MCF 10A (cell line): ENCODE data around the gene KRTAP4-6. TPM values are rescaled to one million over a fixed set of nuclear protein-coding genes. Genes with fewer than 3 reads are reported as not detected.
A peak's percentile ranks its signal among the peaks of the same experiment; 100 is the strongest.

Experiments used
- BruUV-seq: library from RNA; stranded (reverse); fragments of 400-500 nt; replicated peaks from 2 replicates; lab custom pipeline; 2021; lab: Mats Ljungman, UMichigan
- CTCF ChIA-PET: fragments of 300-600 bp; sonication (Branson Sonifier 250); formaldehyde crosslinking; extraction: SDS; loops from one replicate; lab custom pipeline; 2021; ENCODE audit warnings: antibody characterized with exemption, inconsistent platforms; lab: Yijun Ruan, JAX
- POLR2A ChIA-PET: fragments of 300-600, 350-650 bp; sonication (Branson Sonifier 250); formaldehyde crosslinking; extraction: SDS; loops from one replicate; lab custom pipeline; 2020; ENCODE audit warnings: antibody characterized with exemption, inconsistent platforms; lab: Yijun Ruan, JAX
- DNase-seq: peaks from one replicate; pipeline ENCODE4 v3.0.0-alpha.2; 2018; ENCODE audit not compliant: unreplicated experiment
- H3K27ac Mint-ChIP-seq: one replicate; pipeline ENCODE4 v1.8.0; 2022; ENCODE audit warnings: mild to moderate bottlenecking, low read depth, mixed read lengths; ENCODE audit not compliant: unreplicated experiment
- H3K27me3 Mint-ChIP-seq: one replicate; pipeline ENCODE4 v1.8.0; 2022; ENCODE audit warnings: mixed read lengths; ENCODE audit not compliant: insufficient read depth, unreplicated experiment
- H3K36me3 Mint-ChIP-seq: one replicate; pipeline ENCODE4 v1.8.0; 2022; ENCODE audit warnings: mild to moderate bottlenecking, moderate library complexity, mixed read lengths; ENCODE audit not compliant: insufficient read depth, unreplicated experiment
- H3K4me1 Mint-ChIP-seq: one replicate; pipeline ENCODE4 v1.8.0; 2022; ENCODE audit warnings: mixed read lengths; ENCODE audit not compliant: insufficient read depth, unreplicated experiment
- H3K4me3 Mint-ChIP-seq: one replicate; pipeline ENCODE4 v1.8.0; 2022; ENCODE audit warnings: mild to moderate bottlenecking, moderate library complexity, mixed read lengths; ENCODE audit not compliant: unreplicated experiment
- H3K9me3 Mint-ChIP-seq: one replicate; pipeline ENCODE4 v1.8.0; 2022; ENCODE audit warnings: mixed read lengths; ENCODE audit not compliant: unreplicated experiment
- CTCF ChIP-seq: fragments of 200-600 bp; IDR thresholded peaks from one replicate; pipeline ENCODE4 v1.8.0; 2022; ENCODE audit warnings: antibody characterized with exemption, mild to moderate bottlenecking; ENCODE audit not compliant: unreplicated experiment
- intact Hi-C: fragments of 100-400 bp; cut with micrococcal nuclease; formaldehyde crosslinking; loops from 2 replicates; pipeline ENCODE4 v1.14.1; 2022
- total RNA-seq: library from RNA; stranded (reverse); gene quantifications from 2 replicates; pipeline ENCODE4 v1.2.3, GENCODE V29; 2022

Gene KRTAP4-6
- total RNA-seq, 1 experiment from 2014 or later: not detected

DNA sequence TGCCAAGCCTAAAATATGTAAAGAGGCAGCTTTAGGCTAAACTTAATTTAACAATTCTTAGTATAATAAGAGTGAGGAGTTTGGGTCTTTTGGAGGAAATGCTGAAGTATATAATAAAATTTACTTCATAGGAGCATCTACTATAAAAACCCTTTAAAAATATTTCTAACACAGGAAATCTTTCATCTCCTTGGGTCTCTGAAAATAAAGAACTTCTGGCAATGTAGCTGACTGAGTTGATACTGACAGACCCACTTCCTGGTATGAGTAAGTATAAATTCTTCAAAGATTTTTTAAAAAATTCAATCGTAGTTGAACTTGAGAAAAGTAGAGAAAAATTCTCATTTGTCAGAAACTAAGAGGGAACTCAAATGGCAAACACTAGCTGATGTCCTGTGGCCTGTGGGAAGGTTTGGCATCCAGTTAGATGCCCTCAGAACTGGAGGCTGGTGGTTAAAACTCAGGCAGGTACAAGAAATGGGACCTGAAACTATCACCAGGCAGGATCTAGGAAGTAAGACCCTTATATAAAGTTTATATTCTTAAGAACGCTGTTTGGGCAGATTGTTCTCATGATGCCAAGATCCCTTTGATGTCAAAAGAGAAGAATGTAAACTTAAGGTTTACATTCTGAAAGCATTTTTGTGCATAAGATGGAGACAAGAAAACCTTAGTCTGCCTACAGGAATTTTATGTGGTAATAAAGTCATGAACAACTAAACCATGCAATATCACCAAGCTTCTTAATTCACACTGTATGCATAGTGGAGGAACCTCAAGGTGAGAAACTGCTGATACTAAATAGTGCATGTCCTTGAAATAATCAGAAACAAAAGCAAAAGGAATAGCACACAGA is 6.2 kb downstream of the KRTAP4-6 start:
- TF ChIP-seq CTCF: no peak
- CTCF ChIA-PET: no interaction called here
- Mint-ChIP-seq H3K9me3 (peaks cover 20% of the 10 kb centered on the region), H3K4me3 (no peak overlapping the region), H3K36me3 (no peaks in the 10 kb centered on the region), H3K27ac (no peak overlapping the region), H3K27me3 (no peaks in the 10 kb centered on the region), H3K4me1 (peaks cover 9% of the 10 kb centered on the region)
- intact Hi-C loops: no loop called here
- BruUV-seq: no TSS peak
- POLR2A ChIA-PET: no interaction called here
- no peak for DNase-seq

DNA sequence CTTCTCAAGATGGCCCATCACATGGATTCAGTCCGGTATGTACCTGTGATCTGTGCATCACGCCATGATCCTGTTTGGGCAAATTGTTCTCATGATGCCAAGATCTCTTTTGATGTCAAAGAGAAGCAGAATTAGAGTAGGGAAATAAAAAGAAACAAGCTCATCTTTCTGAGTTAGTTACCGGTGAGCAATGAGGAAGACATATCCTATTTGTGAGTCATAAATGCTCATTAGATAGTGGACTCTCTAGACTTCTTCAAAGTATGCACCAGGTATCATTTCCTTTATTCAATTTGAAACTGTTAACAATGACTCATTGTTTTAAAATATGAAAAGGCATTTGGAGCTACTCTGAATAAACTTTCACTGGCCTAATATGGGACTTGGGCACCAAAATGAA is 8.4 kb downstream of the KRTAP4-6 start:
- H3K27ac Mint-ChIP-seq: no peak overlapping the region
- TF ChIP-seq CTCF: no peak
- POLR2A ChIA-PET: interaction anchor here (0.5 to 1.2 kb wide), 2 partner anchors 9 to 145 kb away, joined by 3 to 5 read pairs; partner anchors contain the start of gene KRTAP4-6
- CTCF ChIA-PET: interaction anchor here (0.6 kb wide), 1 partner anchor 458 kb away, joined by 3 read pairs; no protein-coding TSS in a partner anchor
- H3K27me3 Mint-ChIP-seq: no peaks in the 10 kb centered on the region
- BruUV-seq: no TSS peak
- intact Hi-C loops: no loop called here
- no peaks in the 10 kb centered on the region for H3K36me3 Mint-ChIP-seq
- peak; percentile 6 for DNase-seq
- peaks cover 15% of the 10 kb centered on the region for H3K9me3 Mint-ChIP-seq
- H3K4me1 Mint-ChIP-seq: peaks cover 9% of the 10 kb centered on the region
- no peak overlapping the region for H3K4me3 Mint-ChIP-seq

- Mint-ChIP-seq H3K4me3 (no peak overlapping the region), H3K4me1 (peaks cover 14% of the 10 kb centered on the region), H3K9me3 (peaks cover 14% of the 10 kb centered on the region), H3K27ac (no peak overlapping the region), H3K36me3 (no peaks in the 10 kb centered on the region), H3K27me3 (no peaks in the 10 kb centered on the region)
- TF ChIP-seq CTCF: no peak
- POLR2A ChIA-PET: no interaction called here
- DNase-seq: peak; percentile 1
- no TSS peak for BruUV-seq
- intact Hi-C loops: no loop called here
- CTCF ChIA-PET: interaction anchor here (0.6 kb wide), 1 partner anchor 196 kb away, joined by 3 read pairs; no protein-coding TSS in a partner anchor
These were observed 13.0 kb downstream of the KRTAP4-6 start for GRCh38 chr17:41127371-41127770.

DNA sequence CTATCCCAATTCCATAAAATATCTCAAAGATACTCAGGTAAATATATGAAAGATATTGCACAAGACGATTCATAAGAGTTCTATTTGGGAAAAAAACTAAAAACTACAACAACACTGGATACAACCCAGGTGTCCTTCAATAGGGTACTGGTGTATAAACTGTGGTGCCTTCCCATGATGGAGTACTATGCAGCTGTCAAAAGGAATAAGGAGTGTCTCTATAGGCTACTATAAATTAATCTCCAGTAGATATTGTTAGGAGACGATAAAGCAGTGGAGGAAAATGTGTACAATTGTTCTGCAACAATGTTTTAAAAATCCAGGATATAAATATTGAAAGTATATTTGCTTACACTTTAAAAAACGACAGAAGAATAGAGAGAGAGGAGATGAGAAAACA is 13.9 kb downstream of the KRTAP4-6 start:
- BruUV-seq: no TSS peak
- H3K9me3 Mint-ChIP-seq: peaks cover 18% of the 10 kb centered on the region
- CTCF ChIA-PET: no interaction called here
- no peaks in the 10 kb centered on the region for H3K36me3 Mint-ChIP-seq
- POLR2A ChIA-PET: interaction anchor here (0.7 kb wide), 1 partner anchor 33 kb away, joined by 3 read pairs; no protein-coding TSS in a partner anchor
- no peak overlapping the region for H3K4me3 Mint-ChIP-seq
- H3K27me3 Mint-ChIP-seq: no peaks in the 10 kb centered on the region
- TF ChIP-seq CTCF: no peak
- intact Hi-C loops: no loop called here
- no peak overlapping the region for H3K27ac Mint-ChIP-seq
- H3K4me1 Mint-ChIP-seq: peaks cover 5% of the 10 kb centered on the region
- DNase-seq: no peak
